ENCODE data around the gene HGD.

The HGD gene

DNA sequence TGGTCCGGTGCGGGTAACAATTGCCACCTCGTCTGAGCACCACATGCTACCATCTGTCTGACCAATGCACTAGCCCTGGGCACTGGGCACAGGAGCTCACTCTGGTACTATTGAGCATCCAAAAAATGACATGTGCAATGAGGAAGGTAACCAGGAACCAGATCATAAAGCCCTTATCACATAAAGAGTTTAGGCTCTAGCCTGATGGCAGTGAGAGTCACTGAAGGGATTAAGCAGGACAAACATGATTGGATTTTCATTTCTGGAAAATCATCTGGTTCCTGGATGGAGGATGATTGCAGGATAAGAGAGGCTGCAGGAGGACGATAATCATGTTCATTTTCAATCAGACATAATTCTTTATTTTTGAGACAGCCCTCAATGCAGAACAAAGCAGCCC lies 73.5 kb downstream of the HGD start:
- no peak overlapping the region for H3K14ac ChIP-seq (ENCODE audit: low read length in 2 of 2)
- peaks cover 3% of the 10 kb centered on the region for H3K4me1 ChIP-seq (ENCODE audit: control insufficient read depth, insufficient read depth, low read depth, low read length)
- no peaks in the 10 kb centered on the region for H3K9me3 ChIP-seq (ENCODE audit: control insufficient read depth, low read length)
- no peak overlapping the region for H3K9ac ChIP-seq (ENCODE audit: low read length)
- H4K91ac ChIP-seq (ENCODE audit: low read length): no peak overlapping the region
- no peak overlapping the region for H2AK5ac ChIP-seq (ENCODE audit: low read length, severe bottlenecking)
- H2BK5ac ChIP-seq (ENCODE audit: low read depth, low read length, poor library complexity, severe bottlenecking): no peak overlapping the region
- H2BK15ac ChIP-seq (ENCODE audit: low read depth, poor library complexity, severe bottlenecking): no peak overlapping the region
- WGBS: 97% methylated on average over 3 of the region's 4 CpGs
- H3K4me2 ChIP-seq (ENCODE audit: low read length, poor library complexity, severe bottlenecking): no peak overlapping the region
- H3K23ac ChIP-seq (ENCODE audit: low read length in 2 of 2): no peak overlapping the region
- no peaks in the 10 kb centered on the region for H3K27me3 ChIP-seq (ENCODE audit: control insufficient read depth in 1 of 2, insufficient read depth in 1 of 2, low read length in 2 of 2)
- no peak overlapping the region for H3K4me3 ChIP-seq (ENCODE audit: insufficient read depth in 1 of 2, low read depth in 1 of 2, low read length in 2 of 2)
- H2AFZ ChIP-seq (ENCODE audit: low read depth, low read length): no peak overlapping the region
- DNase-seq: no peak
- H4K8ac ChIP-seq (ENCODE audit: low read length): no peak overlapping the region
- H3K27ac ChIP-seq (ENCODE audit: low read length, poor library complexity, severe bottlenecking): no peak overlapping the region
- H3K79me1 ChIP-seq (replicated peaks; ENCODE audit: low read length, poor library complexity, severe bottlenecking): no peaks in the 10 kb centered on the region
- H3K36me3 ChIP-seq (ENCODE audit: control insufficient read depth in 1 of 2, insufficient read depth in 2 of 2, low read depth in 1 of 2, low read length in 2 of 2): peaks cover 0 to 3% of the 10 kb centered on the region in 2 experiments
- no peak overlapping the region for H3K18ac ChIP-seq (ENCODE audit: low read depth in 1 of 2, low read length in 2 of 2)
- no peak overlapping the region for H3K4ac ChIP-seq (ENCODE audit: low read depth in 1 of 2, low read length in 2 of 2)
- no peak overlapping the region for H2BK120ac ChIP-seq (ENCODE audit: low read depth, low read length)
- H2BK12ac ChIP-seq (ENCODE audit: low read length in 2 of 2): no peak overlapping the region

DNA sequence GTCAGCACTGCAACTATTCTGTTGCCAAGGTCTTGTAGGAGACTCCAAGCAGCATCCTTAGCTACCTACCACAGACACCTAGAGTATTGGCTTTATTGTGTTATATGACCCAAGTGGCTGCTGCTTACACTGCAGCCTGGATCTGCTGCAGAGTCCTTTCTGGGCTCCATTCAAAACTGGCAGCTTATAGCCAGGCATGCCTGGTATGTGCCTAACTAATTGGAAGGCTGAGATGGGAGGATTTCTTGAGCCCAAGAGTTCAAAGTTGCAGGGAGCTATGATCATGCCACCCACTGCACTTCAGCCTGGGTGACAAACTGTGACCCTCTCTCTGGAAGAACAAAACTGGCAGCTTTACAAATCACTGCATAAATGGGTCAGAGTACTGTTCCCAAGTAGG lies 77.3 kb downstream of the HGD start:
- Histone ChIP-seq H3K4me2 (ENCODE audit: low read length, poor library complexity, severe bottlenecking) (no peak overlapping the region), H3K23ac (ENCODE audit: low read length in 2 of 2) (no peak overlapping the region), H3K4me3 (ENCODE audit: insufficient read depth in 1 of 2, low read depth in 1 of 2, low read length in 2 of 2) (no peak overlapping the region), H3K27me3 (ENCODE audit: control insufficient read depth in 1 of 2, insufficient read depth in 1 of 2, low read length in 2 of 2) (no peaks in the 10 kb centered on the region), H3K4ac (ENCODE audit: low read depth in 1 of 2, low read length in 2 of 2) (no peak overlapping the region), H4K8ac (ENCODE audit: low read length) (no peak overlapping the region), H3K9me3 (ENCODE audit: control insufficient read depth, low read length) (no peaks in the 10 kb centered on the region), H2BK15ac (ENCODE audit: low read depth, poor library complexity, severe bottlenecking) (no peak overlapping the region), H3K9ac (ENCODE audit: low read length) (no peak overlapping the region), H4K91ac (ENCODE audit: low read length) (no peak overlapping the region), H3K79me1 (replicated peaks; ENCODE audit: low read length, poor library complexity, severe bottlenecking) (peaks cover 2% of the 10 kb centered on the region), H3K36me3 (ENCODE audit: control insufficient read depth in 1 of 2, insufficient read depth in 2 of 2, low read depth in 1 of 2, low read length in 2 of 2) (peaks cover 3 to 33% of the 10 kb centered on the region in 2 experiments), H3K18ac (ENCODE audit: low read depth in 1 of 2, low read length in 2 of 2) (no peak overlapping the region), H2BK120ac (ENCODE audit: low read depth, low read length) (no peak overlapping the region), H3K14ac (ENCODE audit: low read length in 2 of 2) (no peak overlapping the region), H2AK5ac (ENCODE audit: low read length, severe bottlenecking) (no peak overlapping the region), H3K4me1 (ENCODE audit: control insufficient read depth, insufficient read depth, low read depth, low read length) (peaks cover 5% of the 10 kb centered on the region), H2AFZ (ENCODE audit: low read depth, low read length) (no peak overlapping the region), H2BK5ac (ENCODE audit: low read depth, low read length, poor library complexity, severe bottlenecking) (no peak overlapping the region), H3K27ac (ENCODE audit: low read length, poor library complexity, severe bottlenecking) (no peak overlapping the region), H2BK12ac (ENCODE audit: low read length in 2 of 2) (no peak overlapping the region)
- DNase-seq: no peak

DNA sequence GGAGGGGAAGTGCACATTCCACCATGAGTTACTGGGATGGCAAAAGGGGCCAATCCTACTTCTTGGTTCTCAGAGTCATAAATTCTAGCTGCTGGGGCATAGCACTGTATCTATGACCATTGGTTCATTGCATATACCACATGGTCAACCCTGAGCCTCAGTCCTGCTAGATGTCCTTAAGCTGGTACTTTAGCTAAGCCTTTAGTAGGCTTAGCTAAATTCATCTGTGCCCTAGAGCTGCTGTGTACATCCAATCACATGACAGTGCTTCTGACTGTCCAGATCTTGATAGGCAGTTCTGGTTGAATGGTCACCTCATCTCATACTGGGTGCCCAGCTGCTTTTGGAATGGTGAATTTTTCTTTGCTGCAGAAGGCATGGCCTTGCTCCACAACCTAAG lies 77.7 kb downstream of the HGD start:
- H4K91ac ChIP-seq (ENCODE audit: low read length): no peak overlapping the region
- H4K8ac ChIP-seq (ENCODE audit: low read length): no peak overlapping the region
- no peak overlapping the region for H2BK15ac ChIP-seq (ENCODE audit: low read depth, poor library complexity, severe bottlenecking)
- H3K9ac ChIP-seq (ENCODE audit: low read length): no peak overlapping the region
- peaks cover 5% of the 10 kb centered on the region for H3K4me1 ChIP-seq (ENCODE audit: control insufficient read depth, insufficient read depth, low read depth, low read length)
- H3K79me1 ChIP-seq (replicated peaks; ENCODE audit: low read length, poor library complexity, severe bottlenecking): peaks cover 2% of the 10 kb centered on the region
- no peak overlapping the region for H3K14ac ChIP-seq (ENCODE audit: low read length in 2 of 2)
- no peak overlapping the region for H2AFZ ChIP-seq (ENCODE audit: low read depth, low read length)
- H3K27me3 ChIP-seq (ENCODE audit: control insufficient read depth in 1 of 2, insufficient read depth in 1 of 2, low read length in 2 of 2): no peaks in the 10 kb centered on the region
- no peak overlapping the region for H3K27ac ChIP-seq (ENCODE audit: low read length, poor library complexity, severe bottlenecking)
- H3K4me3 ChIP-seq (ENCODE audit: insufficient read depth in 1 of 2, low read depth in 1 of 2, low read length in 2 of 2): no peak overlapping the region
- no peak overlapping the region for H2BK5ac ChIP-seq (ENCODE audit: low read depth, low read length, poor library complexity, severe bottlenecking)
- H3K4me2 ChIP-seq (ENCODE audit: low read length, poor library complexity, severe bottlenecking): no peak overlapping the region
- H3K18ac ChIP-seq (ENCODE audit: low read depth in 1 of 2, low read length in 2 of 2): no peak overlapping the region
- no peak overlapping the region for H2BK12ac ChIP-seq (ENCODE audit: low read length in 2 of 2)
- H3K4ac ChIP-seq (ENCODE audit: low read depth in 1 of 2, low read length in 2 of 2): no peak overlapping the region
- no peaks in the 10 kb centered on the region for H3K9me3 ChIP-seq (ENCODE audit: control insufficient read depth, low read length)
- no peak overlapping the region for H2BK120ac ChIP-seq (ENCODE audit: low read depth, low read length)
- no peak for DNase-seq
- H3K23ac ChIP-seq (ENCODE audit: low read length in 2 of 2): no peak overlapping the region
- H2AK5ac ChIP-seq (ENCODE audit: low read length, severe bottlenecking): no peak overlapping the region
- peaks cover 3 to 37% of the 10 kb centered on the region in 2 experiments for H3K36me3 ChIP-seq (ENCODE audit: control insufficient read depth in 1 of 2, insufficient read depth in 2 of 2, low read depth in 1 of 2, low read length in 2 of 2)

DNA sequence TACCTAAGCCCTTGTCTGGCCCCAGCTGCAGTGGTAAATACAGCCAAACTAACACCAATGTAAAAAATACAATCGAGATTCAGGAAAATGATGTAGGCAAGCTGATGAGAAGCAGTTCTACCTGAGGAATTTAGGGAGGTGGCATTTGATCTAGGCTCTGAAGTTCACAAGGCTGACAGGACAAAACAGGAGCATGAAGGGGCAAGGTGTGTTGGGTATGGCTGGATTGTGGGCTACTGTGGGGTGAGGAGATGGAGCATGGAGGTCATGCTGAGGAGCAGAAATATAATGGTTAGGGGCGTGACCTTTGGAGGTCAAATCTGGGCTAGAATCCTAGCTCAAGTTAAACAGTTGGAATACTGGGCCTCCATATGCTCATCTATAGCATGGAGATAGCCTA lies 79.4 kb downstream of the HGD start:
- Histone ChIP-seq H3K18ac (ENCODE audit: low read depth in 1 of 2, low read length in 2 of 2) (no peak overlapping the region), H3K4me2 (ENCODE audit: low read length, poor library complexity, severe bottlenecking) (no peak overlapping the region), H3K9me3 (ENCODE audit: control insufficient read depth, low read length) (no peaks in the 10 kb centered on the region), H3K4ac (ENCODE audit: low read depth in 1 of 2, low read length in 2 of 2) (no peak overlapping the region), H4K8ac (ENCODE audit: low read length) (no peak overlapping the region), H2AK5ac (ENCODE audit: low read length, severe bottlenecking) (no peak overlapping the region), H3K79me1 (replicated peaks; ENCODE audit: low read length, poor library complexity, severe bottlenecking) (peaks cover 2% of the 10 kb centered on the region), H3K4me1 (ENCODE audit: control insufficient read depth, insufficient read depth, low read depth, low read length) (peaks cover 5% of the 10 kb centered on the region), H3K4me3 (ENCODE audit: insufficient read depth in 1 of 2, low read depth in 1 of 2, low read length in 2 of 2) (no peak overlapping the region), H3K14ac (ENCODE audit: low read length in 2 of 2) (no peak overlapping the region), H2BK5ac (ENCODE audit: low read depth, low read length, poor library complexity, severe bottlenecking) (no peak overlapping the region), H3K23ac (ENCODE audit: low read length in 2 of 2) (no peak overlapping the region), H2BK120ac (ENCODE audit: low read depth, low read length) (no peak overlapping the region), H3K36me3 (ENCODE audit: control insufficient read depth in 1 of 2, insufficient read depth in 2 of 2, low read depth in 1 of 2, low read length in 2 of 2) (peaks cover 7 to 54% of the 10 kb centered on the region in 2 experiments), H2BK15ac (ENCODE audit: low read depth, poor library complexity, severe bottlenecking) (no peak overlapping the region), H3K27me3 (ENCODE audit: control insufficient read depth in 1 of 2, insufficient read depth in 1 of 2, low read length in 2 of 2) (no peaks in the 10 kb centered on the region), H3K27ac (ENCODE audit: low read length, poor library complexity, severe bottlenecking) (no peak overlapping the region), H4K91ac (ENCODE audit: low read length) (no peak overlapping the region), H3K9ac (ENCODE audit: low read length) (no peak overlapping the region), H2BK12ac (ENCODE audit: low read length in 2 of 2) (no peak overlapping the region), H2AFZ (ENCODE audit: low read depth, low read length) (no peak overlapping the region)
- 97% methylated on average over 1 of the region's 2 CpGs for WGBS
- DNase-seq: no peak

All from mesenchymal stem cell (in vitro differentiated cells and primary cell).